GM18907 (cell line): ENCODE measurements around the gene OXER1.
"Not testable (repeated sequence)": the region's sequence is repeated elsewhere in the genome, so short reads cannot be mapped to it uniquely, and the experiment has no call there.

Experiments used
- ATAC-seq: cut with Tn5 transposase; IDR thresholded peaks from one replicate; pipeline ENCODE4 v1.9.1; 2021; ENCODE audit warnings: mild to moderate bottlenecking, moderate library complexity; ENCODE audit not compliant: unreplicated experiment

OXER1 gene

GRCh38 chr2:42754021-42754775, 9.7 kb downstream of the OXER1 start:
- peak; percentile 75 for ATAC-seq

GRCh38 chr2:42752816-42753813, 10.8 kb downstream of the OXER1 start:
- no peak for ATAC-seq

- ATAC-seq = peak; percentile 48
These were observed 11.6 kb downstream of the OXER1 start for GRCh38 chr2:42752314-42752713.

- no peak for ATAC-seq
These were observed 15.1 kb downstream of the OXER1 start for GRCh38 chr2:42748840-42749239.

- no peak for ATAC-seq
These were observed 16.5 kb downstream of the OXER1 start for GRCh38 chr2:42747422-42747821.

GRCh38 chr2:42744545-42745082, 19.3 kb downstream of the OXER1 start:
- ATAC-seq = no peak

GRCh38 chr2:42743659-42743990, 20.3 kb downstream of the OXER1 start:
- ATAC-seq = no peak

- ATAC-seq = no peak
These were observed 20.9 kb downstream of the OXER1 start for GRCh38 chr2:42742740-42743658.

- ATAC-seq = no peak
These were observed 22.8 kb downstream of the OXER1 start for GRCh38 chr2:42741140-42741539.

- no peak for ATAC-seq
These were observed 27.2 kb downstream of the OXER1 start for GRCh38 chr2:42736598-42737322.

GRCh38 chr2:42733852-42734251, 30.1 kb downstream of the OXER1 start:
- no peak for ATAC-seq

GRCh38 chr2:42731316-42731715, 32.6 kb downstream of the OXER1 start:
- not testable (repeated sequence) for ATAC-seq

GRCh38 chr2:42726680-42727079, 37.3 kb downstream of the OXER1 start:
- no peak for ATAC-seq

GRCh38 chr2:42725657-42726056, 38.3 kb downstream of the OXER1 start:
- no peak for ATAC-seq

GRCh38 chr2:42724886-42725285, 39.0 kb downstream of the OXER1 start:
- no peak for ATAC-seq

GRCh38 chr2:42723465-42723864, 40.5 kb downstream of the OXER1 start:
- ATAC-seq = no peak

GRCh38 chr2:42722320-42723190, 41.4 kb downstream of the OXER1 start:
- peak; percentile 97 for ATAC-seq

GRCh38 chr2:42721898-42722297, 42.0 kb downstream of the OXER1 start:
- no peak for ATAC-seq

GRCh38 chr2:42714686-42715085, 49.2 kb downstream of the OXER1 start:
- ATAC-seq = no peak
